SK-N-MC (cell line): ENCODE measurements around the gene MTHFR.

Source experiments
- DNase-seq: peaks from one replicate; pipeline ENCODE4 v3.0.0-alpha.2; 2011; ENCODE audit warnings: low read depth, low spot score
- H3K27ac ChIP-seq: fragments of 200-600 bp; sonication (generic); 2 replicates; pipeline ENCODE4 v1.5.1; 2016; ENCODE audit warnings: mixed run types
- H3K36me3 ChIP-seq: fragments of 200-600 bp; sonication (generic); 2 replicates; pipeline ENCODE4 v1.6.1; 2017; ENCODE audit warnings: antibody characterized with exemption, low read length, mixed read lengths; ENCODE audit not compliant: insufficient read depth
- H3K4me3 ChIP-seq: fragments of 200-600 bp; sonication (generic); 2 replicates; pipeline ENCODE4 v1.5.1; 2016
- H3K9ac ChIP-seq: fragments of 200-600 bp; sonication (generic); 2 replicates; pipeline ENCODE4 v1.8.0; 2017; ENCODE audit warnings: mixed run types, mixed read lengths; ENCODE audit not compliant: insufficient read length
- H3K9me3 ChIP-seq: fragments of 200-600 bp; sonication (generic); 2 replicates; pipeline ENCODE4 v1.6.1; 2017; ENCODE audit warnings: low read depth, mild to moderate bottlenecking, antibody characterized with exemption, low read length, moderate library complexity, mixed read lengths
- EZH2 ChIP-seq: fragments of 200-600 bp; sonication (generic); IDR thresholded peaks from one replicate; pipeline ENCODE4 v1.6.1; 2017; ENCODE audit warnings: antibody characterized with exemption
- FOXP2 ChIP-seq: optimal IDR thresholded peaks from 2 replicates; pipeline ENCODE3; 2011; ENCODE audit warnings: mild to moderate bottlenecking, moderate library complexity; ENCODE audit not compliant: insufficient read depth; ENCODE audit errors: extremely low read length, control extremely low read depth
- POLR2AphosphoS5 ChIP-seq: IDR thresholded peaks from 2 replicates; pipeline ENCODE4 v1.6.1; 2012; ENCODE audit warnings: mild to moderate bottlenecking, low read depth, low read length, borderline replicate concordance

The MTHFR gene

GRCh38 chr1:11749996-11750395 lies 55.8 kb downstream of the MTHFR start:
- TF ChIP-seq POLR2AphosphoS5 (no peak), FOXP2 (no peak), EZH2 (no peak)
- Histone ChIP-seq H3K4me3 (no peak overlapping the region), H3K27ac (no peak overlapping the region), H3K9ac (no peak overlapping the region), H3K9me3 (no peaks in the 10 kb centered on the region), H3K36me3 (no peaks in the 10 kb centered on the region)
- no peak for DNase-seq

GRCh38 chr1:11749203-11749689 lies 56.5 kb downstream of the MTHFR start:
- H3K9me3 ChIP-seq: no peaks in the 10 kb centered on the region
- H3K4me3 ChIP-seq: no peak overlapping the region

GRCh38 chr1:11748294-11749202 lies 57.2 kb downstream of the MTHFR start:
- Histone ChIP-seq H3K36me3 (no peaks in the 10 kb centered on the region), H3K9ac (no peak overlapping the region), H3K9me3 (no peaks in the 10 kb centered on the region), H3K27ac (no peak overlapping the region), H3K4me3 (no peak overlapping the region)
- no peak for TF ChIP-seq FOXP2
- TF ChIP-seq EZH2: no peak
- TF ChIP-seq POLR2AphosphoS5: no peak
- DNase-seq: no peak

More at GRCh38 chr1:11749203-11749689, 56.5 kb downstream of the MTHFR start:
- TF ChIP-seq EZH2 (no peak), POLR2AphosphoS5 (no peak), FOXP2 (no peak)
- Histone ChIP-seq H3K27ac (no peak overlapping the region), H3K36me3 (no peaks in the 10 kb centered on the region), H3K9ac (no peak overlapping the region)
- DNase-seq: no peak

GRCh38 chr1:11746795-11747487 lies 58.8 kb downstream of the MTHFR start:
- Histone ChIP-seq H3K9me3 (no peaks in the 10 kb centered on the region), H3K4me3 (no peak overlapping the region), H3K27ac (no peak overlapping the region), H3K36me3 (no peaks in the 10 kb centered on the region), H3K9ac (no peak overlapping the region)
- no peak for DNase-seq
- TF ChIP-seq POLR2AphosphoS5 (no peak), FOXP2 (no peak), EZH2 (no peak)

- Histone ChIP-seq H3K4me3 (no peak overlapping the region), H3K27ac (no peak overlapping the region), H3K36me3 (no peaks in the 10 kb centered on the region), H3K9me3 (no peaks in the 10 kb centered on the region), H3K9ac (no peak overlapping the region)
- TF ChIP-seq POLR2AphosphoS5 (no peak), FOXP2 (no peak), EZH2 (no peak)
- no peak for DNase-seq
Observed at GRCh38 chr1:11746092-11746491, 59.7 kb downstream of the MTHFR start.

GRCh38 chr1:11744287-11744686 lies 61.5 kb downstream of the MTHFR start:
- Histone ChIP-seq H3K9me3 (no peaks in the 10 kb centered on the region), H3K4me3 (no peak overlapping the region), H3K27ac (no peak overlapping the region), H3K9ac (no peak overlapping the region), H3K36me3 (no peaks in the 10 kb centered on the region)
- DNase-seq: no peak
- no peak for TF ChIP-seq FOXP2
- no peak for TF ChIP-seq EZH2
- TF ChIP-seq POLR2AphosphoS5: no peak

GRCh38 chr1:11741919-11742558 lies 63.7 kb downstream of the MTHFR start:
- H3K9ac ChIP-seq: no peak overlapping the region
- H3K36me3 ChIP-seq: no peaks in the 10 kb centered on the region
- no peak overlapping the region for H3K4me3 ChIP-seq
- TF ChIP-seq POLR2AphosphoS5 (no peak), FOXP2 (no peak), EZH2 (no peak)
- no peak overlapping the region for H3K27ac ChIP-seq
- DNase-seq: no peak
- H3K9me3 ChIP-seq: no peaks in the 10 kb centered on the region

GRCh38 chr1:11741482-11741881 lies 64.3 kb downstream of the MTHFR start:
- no peak for TF ChIP-seq POLR2AphosphoS5
- TF ChIP-seq FOXP2: no peak
- TF ChIP-seq EZH2: no peak
- no peak overlapping the region for H3K4me3 ChIP-seq
- no peak overlapping the region for H3K9ac ChIP-seq
- no peak for DNase-seq
- no peaks in the 10 kb centered on the region for H3K36me3 ChIP-seq
- H3K27ac ChIP-seq: no peak overlapping the region
- no peaks in the 10 kb centered on the region for H3K9me3 ChIP-seq
